ENCODE data around the gene TRIM2.

The TRIM2 gene

DNA sequence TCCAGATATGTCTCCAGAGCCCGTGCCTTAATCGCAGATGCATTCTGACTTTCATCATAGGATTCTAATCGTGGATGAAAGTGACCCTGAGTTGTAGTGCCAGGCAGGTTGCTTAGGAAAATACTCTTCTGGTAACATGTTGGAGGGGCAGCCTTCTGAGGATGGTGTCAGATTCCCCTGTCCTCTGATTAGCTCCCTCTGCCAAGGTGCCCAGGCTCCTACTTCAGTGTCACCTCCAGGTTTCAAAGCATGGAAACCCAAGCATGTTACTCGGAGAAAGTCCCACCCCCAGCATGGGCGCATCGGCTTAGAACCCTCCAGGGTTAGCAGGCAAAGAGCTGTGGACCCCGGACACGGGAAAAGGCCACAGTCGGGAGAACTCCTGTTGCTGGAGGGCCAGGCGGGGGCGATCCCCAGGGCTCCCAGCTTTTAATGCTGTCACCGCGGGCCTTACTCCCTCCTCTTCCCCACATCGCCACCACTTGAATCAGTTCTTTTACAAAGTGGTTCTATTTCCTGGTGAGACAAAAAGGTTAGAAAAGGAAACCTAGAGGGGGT is 44.5 kb downstream of the TRIM2 start:
- no peak for DNase-seq (ENCODE audit: low read depth)

GRCh38 chr4:153249199-153250041 is 45.2 kb downstream of the TRIM2 start:
- peak; percentile 59 for DNase-seq (ENCODE audit: low read depth)

GRCh38 chr4:153252122-153252521 is 47.9 kb downstream of the TRIM2 start:
- no peak for DNase-seq (ENCODE audit: low read depth)

- DNase-seq (ENCODE audit: low read depth): no peak
Observed at GRCh38 chr4:153255233-153255632, 51.0 kb downstream of the TRIM2 start.

- DNase-seq (ENCODE audit: low read depth): peak; percentile 49
Observed at GRCh38 chr4:153257151-153257620, 52.9 kb downstream of the TRIM2 start.

- DNase-seq (ENCODE audit: low read depth): no peak
Observed at GRCh38 chr4:153257991-153258390, 53.7 kb downstream of the TRIM2 start.

DNA sequence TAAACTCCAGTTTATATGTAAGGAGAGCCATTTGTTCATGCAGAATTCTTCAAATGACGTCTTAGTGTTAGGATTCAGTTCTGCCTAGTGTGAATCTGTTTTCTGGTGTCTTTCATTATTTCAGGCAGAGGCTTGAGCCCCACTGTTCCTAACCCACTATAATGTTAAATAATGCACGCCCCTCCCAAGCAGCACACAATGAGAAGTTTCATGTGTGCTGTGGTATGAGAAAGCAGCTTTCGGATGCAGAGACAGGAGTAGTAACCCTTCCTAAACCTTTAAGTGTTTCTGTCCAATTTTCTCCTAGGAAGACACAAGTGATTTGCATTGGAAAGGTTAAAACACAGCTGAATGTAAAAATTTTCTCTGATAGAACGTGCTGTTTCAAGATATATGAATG is 54.5 kb downstream of the TRIM2 start:
- DNase-seq (ENCODE audit: low read depth): no peak

GRCh38 chr4:153259661-153260060 is 55.4 kb downstream of the TRIM2 start:
- peak; percentile 28 for DNase-seq (ENCODE audit: low read depth)

DNA sequence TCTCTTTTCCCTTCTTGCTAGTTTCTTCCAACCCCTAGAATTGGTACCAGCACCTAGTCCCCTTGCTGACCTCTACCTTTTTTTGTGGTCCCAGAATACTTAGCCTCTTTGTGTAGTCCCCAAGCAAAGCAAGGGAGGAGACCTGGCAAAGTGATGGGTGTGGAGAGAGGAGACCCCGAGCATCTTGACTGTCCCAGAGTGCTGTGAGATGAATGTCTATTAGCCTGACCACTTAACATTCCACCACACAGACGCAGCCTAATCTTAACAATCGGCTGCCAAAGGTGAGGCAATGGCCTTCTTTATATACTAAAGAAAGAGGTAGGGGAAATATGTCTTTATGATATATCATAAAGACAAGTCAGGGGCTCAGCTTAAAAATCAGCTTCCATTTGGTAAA is 55.9 kb downstream of the TRIM2 start:
- no peak for DNase-seq (ENCODE audit: low read depth)

DNA sequence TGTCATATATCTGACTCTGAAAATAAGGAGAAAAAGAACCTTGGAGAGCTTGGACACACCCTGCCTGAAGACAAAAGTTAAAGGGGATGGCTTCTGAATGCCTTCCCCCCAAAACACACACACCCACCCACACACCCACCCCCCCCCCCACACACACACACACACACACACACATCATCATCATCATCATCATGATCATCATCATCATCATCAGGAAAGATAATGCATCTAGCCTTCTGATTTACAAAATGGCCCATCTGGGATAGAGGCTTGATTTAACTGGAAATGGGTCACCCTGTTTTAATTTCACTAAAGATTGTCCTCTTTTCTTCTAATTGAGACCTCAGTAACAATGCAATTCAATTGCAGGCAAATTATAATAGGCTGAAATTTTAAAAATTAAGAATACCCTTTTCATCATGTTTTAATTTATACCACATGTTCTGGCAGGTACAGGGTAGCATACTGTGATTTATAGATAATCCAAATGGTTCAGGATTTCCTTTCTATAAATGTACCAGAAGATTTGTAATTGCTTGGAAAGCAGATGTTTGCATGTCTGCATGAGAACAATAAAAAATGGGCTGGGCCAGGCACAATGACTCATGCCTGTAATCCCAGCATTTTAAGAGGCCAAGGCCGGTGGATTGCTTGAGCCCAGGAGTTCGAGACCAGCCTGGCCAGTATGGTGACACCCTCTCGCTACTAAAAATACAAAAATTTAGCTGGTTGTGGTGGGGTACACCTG is 56.5 kb downstream of the TRIM2 start:
- DNase-seq (ENCODE audit: low read depth): peak; percentile 36

GRCh38 chr4:153261461-153261860 is 57.2 kb downstream of the TRIM2 start:
- no peak for DNase-seq (ENCODE audit: low read depth)

GRCh38 chr4:153261914-153262313 is 57.7 kb downstream of the TRIM2 start:
- no peak for DNase-seq (ENCODE audit: low read depth)

DNA sequence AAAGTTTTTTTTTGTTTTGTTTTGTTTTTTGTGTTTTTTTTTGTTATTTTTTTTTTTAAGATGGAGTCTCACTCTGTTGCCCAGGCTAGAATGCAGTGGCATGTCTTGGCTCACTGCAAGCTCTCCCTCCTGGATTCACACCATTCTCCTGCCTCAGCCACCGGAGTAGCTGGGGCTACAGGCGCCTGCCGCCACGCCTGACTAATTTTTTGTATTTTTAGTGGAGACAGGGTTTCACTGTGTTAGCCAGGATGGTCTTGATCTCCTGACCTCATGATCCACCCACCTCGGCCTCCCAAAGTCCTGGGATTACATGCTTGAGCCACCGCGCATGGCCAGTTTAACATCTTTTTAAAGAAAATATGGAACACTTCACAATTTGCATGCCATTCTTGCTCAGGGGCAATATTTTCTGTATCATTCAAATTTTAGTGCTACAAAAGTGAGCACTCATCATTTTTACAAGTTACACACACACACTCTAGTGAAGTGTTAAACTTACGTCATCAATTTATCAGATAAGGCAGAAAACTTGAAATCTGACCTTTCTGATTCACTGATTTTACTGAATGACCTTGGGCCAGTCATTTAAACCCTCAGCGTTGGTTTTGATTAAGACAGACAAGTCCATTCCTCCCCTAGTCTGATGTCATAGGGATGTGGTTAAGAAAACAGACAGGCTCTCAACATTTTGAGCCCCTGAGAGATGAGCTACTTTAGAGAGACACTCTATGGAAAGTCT is 61.2 kb downstream of the TRIM2 start:
- no peak for DNase-seq (ENCODE audit: low read depth)

DNA sequence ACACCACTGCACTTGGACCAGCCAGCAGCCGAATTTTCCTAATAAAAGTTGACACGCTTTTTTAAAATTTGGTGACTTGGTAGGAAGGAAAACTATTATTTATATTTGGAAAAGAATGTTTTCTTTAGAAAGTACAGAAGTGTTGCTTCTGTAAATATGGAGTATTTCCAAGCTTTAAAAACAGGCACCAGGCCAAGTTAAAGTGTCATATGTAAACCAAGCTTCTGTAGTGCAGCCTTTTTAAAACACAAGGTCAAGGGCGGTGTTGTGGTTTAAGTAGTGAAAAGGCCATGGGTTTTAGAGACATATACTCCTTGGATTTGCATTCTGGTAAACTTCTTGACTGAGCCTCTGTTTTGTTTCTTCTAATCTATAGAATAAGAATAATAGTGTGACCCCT is 62.7 kb downstream of the TRIM2 start:
- DNase-seq (ENCODE audit: low read depth): peak; percentile 69

- DNase-seq (ENCODE audit: low read depth): no peak
Observed at GRCh38 chr4:153267890-153268289, 63.6 kb downstream of the TRIM2 start.

DNA sequence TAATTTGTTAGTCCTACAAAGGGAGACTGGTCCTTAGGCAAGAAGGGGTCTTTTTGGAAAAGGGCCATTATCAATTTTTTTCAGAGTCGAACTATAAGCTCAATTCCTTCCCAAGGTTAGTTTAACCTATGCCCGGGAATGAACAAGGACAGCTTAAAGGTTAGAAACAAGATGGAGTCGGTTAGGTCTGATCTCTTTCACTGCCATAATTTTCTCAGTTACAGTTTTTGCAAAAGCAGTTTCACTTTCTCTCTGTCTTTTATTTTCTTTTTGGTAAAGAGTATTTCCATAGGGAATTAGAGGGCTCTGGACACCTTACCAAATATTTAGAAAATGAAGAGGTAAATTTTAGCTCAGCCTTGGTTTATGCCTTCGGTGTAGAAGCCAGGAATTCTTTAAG is 64.1 kb downstream of the TRIM2 start:
- no peak for DNase-seq (ENCODE audit: low read depth)

- DNase-seq (ENCODE audit: low read depth): no peak
Observed at GRCh38 chr4:153269218-153269990, 65.2 kb downstream of the TRIM2 start.

- DNase-seq (ENCODE audit: low read depth): no peak
Observed at GRCh38 chr4:153270361-153270760, 66.1 kb downstream of the TRIM2 start.

- no peak for DNase-seq (ENCODE audit: low read depth)
Observed at GRCh38 chr4:153271820-153272219, 67.6 kb downstream of the TRIM2 start.

GRCh38 chr4:153273751-153274150 is 69.5 kb downstream of the TRIM2 start:
- no peak for DNase-seq (ENCODE audit: low read depth)

GRCh38 chr4:153274967-153275366 is 70.7 kb downstream of the TRIM2 start:
- no peak for DNase-seq (ENCODE audit: low read depth)
